ENCODE results near the gene TWF1.
A peak's percentile ranks its signal among the peaks of the same experiment; 100 is the strongest.
"Not testable (repeated sequence)": the region's sequence is repeated elsewhere in the genome, so short reads cannot be mapped to it uniquely, and the experiment has no call there.

TWF1 gene

GRCh38 chr12:43805149-43805859 lies 813 bp downstream of the TWF1 start:
- DNase-seq (ENCODE audit: low spot score) = no peak

- no peak for DNase-seq (ENCODE audit: low spot score)
Measured at GRCh38 chr12:43797561-43798217, 8.4 kb downstream of the TWF1 start.

DNA sequence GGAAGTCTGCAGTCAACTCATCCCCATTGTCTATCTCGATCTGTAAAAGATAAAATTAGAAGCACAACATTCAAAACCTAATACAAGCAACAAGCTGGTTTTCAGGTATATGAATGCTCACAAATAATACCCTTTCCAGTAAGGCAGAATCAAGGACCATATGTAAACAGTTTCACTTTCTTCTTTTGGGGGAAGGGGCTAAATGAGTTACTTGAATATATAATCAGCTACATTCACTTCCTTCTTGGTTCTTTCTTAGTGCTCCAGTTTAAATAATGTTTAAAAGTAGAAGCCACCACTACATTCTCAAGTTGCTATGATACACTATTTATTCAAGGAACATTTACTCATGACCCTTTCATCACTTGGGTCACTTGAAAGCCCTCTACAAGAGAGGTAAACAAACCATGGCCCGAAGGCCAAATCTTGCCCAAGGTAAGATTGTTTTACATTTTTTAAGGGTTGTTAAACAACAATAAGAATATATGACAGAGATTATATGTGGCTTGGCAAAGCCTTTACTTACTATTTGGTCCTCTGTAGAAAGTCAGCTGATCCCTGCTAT lies 10.3 kb downstream of the TWF1 start:
- no peak for DNase-seq (ENCODE audit: low spot score)

DNA sequence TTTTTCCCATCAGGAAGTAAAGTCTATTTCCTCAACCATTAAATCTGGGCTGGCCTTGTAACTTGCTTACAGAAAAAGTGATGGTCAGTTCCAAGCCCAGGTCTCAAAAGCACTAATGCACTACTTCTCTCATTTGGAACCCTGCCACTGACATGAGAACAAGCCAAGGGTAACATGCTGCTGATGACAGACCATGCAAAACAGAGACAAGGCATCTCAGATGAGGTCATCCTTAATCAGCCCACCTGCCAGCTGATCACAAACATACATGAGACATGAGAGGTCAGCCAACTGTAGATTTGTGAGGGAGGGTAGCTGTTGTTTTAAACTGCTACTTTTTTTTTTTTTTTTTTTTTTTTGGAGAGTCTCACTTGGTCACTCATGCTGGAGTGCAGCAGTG lies 16.2 kb downstream of the TWF1 start:
- no peak for DNase-seq (ENCODE audit: low spot score)

- no peak for DNase-seq (ENCODE audit: low spot score)
Measured at GRCh38 chr12:43786899-43787693, 19.0 kb downstream of the TWF1 start.

GRCh38 chr12:43776498-43776897 lies 29.6 kb downstream of the TWF1 start:
- DNase-seq (ENCODE audit: low spot score) = peak; percentile 22

DNA sequence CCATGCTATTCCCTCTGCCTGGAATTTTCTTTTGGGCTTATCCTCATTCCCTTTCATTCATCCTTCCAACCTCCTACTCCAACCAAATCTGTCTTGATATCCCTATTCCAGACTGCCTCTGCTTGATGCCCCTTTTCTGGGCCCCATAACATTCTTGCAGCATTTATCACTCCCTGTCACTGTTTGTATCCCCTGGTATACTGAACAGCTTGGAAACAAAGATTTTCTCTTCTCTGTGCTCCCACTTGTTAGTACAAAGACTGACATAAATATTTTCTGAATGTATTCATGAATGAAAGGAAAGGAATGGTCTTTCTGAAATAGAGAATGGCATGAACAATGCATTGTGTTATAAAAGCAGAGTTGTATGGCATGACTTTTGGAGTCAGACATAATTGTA lies 39.8 kb downstream of the TWF1 start:
- DNase-seq (ENCODE audit: low spot score) = no peak

DNA sequence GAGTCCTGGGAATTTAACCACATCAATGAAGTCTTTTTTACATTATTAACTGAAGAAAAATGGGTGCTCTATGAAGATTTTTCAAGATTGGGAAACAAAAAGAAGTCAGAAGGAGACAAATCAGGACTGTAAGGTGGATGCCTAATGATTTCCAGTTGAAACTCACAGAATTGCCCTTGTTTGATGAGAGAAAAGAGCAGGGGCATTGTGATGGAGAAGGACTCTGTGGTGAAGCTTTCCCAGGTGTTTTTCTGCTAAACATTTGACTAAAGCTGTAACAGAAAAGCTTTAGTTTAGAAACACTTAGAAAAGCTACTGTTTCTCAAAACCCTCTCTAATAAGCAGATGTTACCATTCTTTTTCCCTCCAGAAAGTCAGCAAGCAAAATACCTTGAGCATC lies 41.6 kb downstream of the TWF1 start:
- DNase-seq (ENCODE audit: low spot score) = no peak

DNA sequence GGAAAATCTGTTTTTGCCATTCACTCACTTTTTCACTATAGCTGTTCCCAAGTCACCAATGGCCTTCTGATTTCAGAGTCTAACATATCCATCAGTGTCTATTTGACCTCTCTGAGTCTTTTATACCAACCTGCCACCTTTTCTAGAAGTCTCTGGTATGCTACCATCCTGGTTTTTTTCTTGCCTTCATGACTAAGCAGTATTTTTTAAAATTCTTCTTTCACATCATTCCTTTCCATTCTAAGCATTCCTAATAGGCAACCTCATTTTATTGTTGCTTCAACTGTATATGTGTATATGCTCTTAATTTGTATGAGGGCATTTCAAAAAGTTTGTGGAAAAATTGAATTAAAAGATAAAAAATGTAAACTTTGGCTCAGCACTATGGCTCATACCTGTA lies 42.3 kb downstream of the TWF1 start:
- DNase-seq (ENCODE audit: low spot score) = no peak

DNA sequence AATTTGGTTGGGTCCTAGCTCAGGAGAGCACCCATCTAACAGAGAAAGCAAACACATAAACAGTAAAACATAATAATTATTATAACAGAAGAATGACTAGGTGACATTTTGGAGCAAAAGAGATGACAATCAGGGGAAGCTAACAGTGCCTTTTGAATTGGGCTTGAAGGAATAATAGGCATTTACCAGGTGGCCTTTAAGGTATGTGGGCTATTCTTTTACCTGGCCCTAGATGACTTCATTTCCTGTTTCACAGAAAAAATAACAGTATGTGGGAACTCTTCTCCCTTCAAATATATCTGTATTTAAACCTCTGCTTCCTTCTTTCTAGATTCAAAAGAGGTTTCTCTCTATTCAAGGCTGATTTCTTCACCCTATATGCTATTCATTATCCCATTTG lies 43.5 kb downstream of the TWF1 start:
- DNase-seq (ENCODE audit: low spot score) = no peak

- no peak for DNase-seq (ENCODE audit: low spot score)
Measured at GRCh38 chr12:43761500-43761899, 44.6 kb downstream of the TWF1 start.

- no peak for DNase-seq (ENCODE audit: low spot score)
Measured at GRCh38 chr12:43760396-43760795, 45.7 kb downstream of the TWF1 start.

DNA sequence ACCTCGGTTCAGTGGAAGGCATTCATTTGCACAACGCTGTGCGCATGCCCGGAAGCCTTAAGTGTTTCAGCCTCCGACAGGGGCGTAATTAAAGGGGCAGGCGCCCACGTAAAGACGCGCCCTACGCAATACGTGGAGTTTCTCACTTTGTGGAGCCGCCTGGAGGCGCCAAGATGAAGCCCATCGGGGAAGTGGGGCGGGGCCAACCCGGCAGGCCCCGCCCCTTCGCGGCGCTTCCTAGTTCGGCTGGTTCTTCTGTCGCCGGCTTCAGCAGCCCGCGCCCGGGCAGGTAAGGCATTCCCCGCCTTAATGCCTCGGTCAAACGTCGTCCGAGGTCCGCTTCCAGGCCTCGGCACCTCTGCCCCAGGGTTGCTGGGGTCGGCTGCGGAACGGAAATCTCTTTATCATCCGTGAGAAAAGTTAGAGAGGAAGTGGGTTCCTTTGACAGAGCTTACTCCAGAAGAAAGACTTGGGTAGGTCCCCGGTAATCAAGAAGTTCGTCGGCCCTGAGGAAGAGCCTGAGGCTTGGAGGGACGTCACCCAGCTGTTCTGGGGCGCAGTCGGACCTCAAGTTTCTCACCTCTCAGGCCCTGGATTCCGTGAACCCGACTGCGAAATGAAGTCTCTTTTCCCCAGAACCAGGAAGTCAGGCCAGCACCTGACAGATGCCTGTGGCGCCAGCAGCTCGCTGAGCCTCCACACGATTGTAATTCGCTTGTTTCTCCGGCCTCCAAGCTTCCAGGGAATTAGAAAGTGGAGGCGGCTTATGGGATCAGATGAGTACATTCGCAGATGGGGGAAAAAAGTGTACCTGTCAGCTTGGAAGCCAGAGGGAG lies 47.2 kb downstream of the TWF1 start, which contains the start of the genes IRAK4 and PUS7L:
Gene IRAK4 (plus strand): TSS at position 224 of the 836 bp plus-strand sequence. CDS start 9,161 bp downstream, outside the sequence.
Gene PUS7L (minus strand): TSS at position 63 of the 836 bp plus-strand sequence. CDS start 3,545 bp downstream, outside the sequence.
- DNase-seq (ENCODE audit: low spot score) = peak; percentile 97

DNA sequence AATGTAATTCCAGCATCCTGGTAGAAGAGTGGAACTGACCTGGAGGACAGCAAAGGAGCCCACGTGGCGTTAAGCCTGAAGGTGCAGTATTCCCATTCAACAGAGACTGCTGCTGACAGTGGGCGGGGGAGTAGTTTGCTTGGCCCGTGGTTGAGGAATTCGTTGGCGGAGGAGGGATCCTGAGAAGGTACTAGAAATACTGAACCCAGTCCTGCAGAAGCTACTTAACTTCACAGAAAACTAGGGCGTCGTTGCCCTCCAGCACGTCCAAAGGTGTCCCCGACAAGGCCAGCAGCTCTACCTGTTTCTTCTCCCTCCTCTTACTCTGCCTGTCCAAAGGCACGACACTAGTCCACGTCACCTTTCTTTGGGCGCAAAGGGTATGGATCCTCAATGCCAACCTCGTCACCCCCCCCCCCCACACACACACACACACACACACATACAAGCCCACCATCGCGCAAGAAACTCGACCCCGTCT lies 47.8 kb downstream of the TWF1 start:
- DNase-seq (ENCODE audit: low spot score) = peak; percentile 59

DNA sequence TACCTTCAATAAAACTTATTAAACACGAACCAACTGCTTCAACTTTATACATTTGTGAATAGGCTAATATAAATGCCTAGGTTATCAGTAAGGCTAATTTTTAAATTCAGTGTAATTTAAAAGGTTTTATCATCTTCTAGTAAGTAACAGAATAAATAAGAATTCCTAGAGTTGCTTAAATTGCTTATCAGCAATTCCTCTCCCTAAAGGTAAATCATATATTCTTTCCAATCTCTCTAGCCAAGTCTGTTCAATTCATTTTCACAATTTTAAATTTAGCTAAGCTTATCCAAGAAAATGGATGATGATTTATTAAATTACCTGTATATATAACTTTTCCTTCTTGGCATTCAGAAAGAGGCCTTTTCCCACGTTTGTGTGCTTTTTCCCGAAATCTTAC lies 52.1 kb downstream of the TWF1 start:
- no peak for DNase-seq (ENCODE audit: low spot score)

GRCh38 chr12:43751360-43751759 lies 54.8 kb downstream of the TWF1 start:
- DNase-seq (ENCODE audit: low spot score) = not testable (repeated sequence)

DNA sequence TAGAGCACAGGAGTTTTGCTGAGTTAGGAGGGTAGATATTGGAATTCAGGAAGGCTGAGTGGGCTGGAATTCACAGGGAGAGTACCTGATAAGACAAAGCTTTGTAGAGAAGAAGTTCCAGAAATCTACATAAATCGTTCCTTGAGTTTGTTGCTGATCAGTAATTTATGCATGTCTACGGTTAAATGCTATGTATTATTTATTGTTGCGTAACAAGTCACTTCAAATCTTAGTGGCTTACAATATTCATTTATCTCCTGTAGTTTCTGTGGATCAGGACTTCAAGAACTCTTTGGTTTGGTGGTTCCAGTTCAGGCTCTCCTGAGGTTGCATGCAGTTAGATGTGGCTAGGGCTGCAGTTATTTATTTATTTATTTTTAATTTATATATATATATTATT lies 55.3 kb downstream of the TWF1 start:
- no peak for DNase-seq (ENCODE audit: low spot score)

DNA sequence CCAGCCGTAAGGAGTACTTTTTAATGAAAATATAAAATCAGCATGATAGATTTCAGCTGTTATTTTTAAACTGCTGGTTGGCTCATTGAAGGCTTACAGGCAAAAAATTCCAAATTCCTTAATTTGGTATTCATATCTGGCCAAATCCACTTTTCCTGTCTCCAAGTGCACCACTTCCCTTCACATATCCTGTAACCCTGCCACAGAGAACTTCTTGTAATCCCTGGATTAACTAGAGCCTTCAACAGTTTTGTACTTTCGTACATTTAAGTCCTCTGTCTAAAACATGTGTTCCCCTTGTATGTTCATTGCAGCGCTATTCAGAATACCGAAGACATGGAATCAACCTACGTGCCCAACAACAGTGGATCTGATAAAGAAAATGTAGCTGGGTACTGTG lies 57.1 kb downstream of the TWF1 start:
- DNase-seq (ENCODE audit: low spot score) = no peak

DNA sequence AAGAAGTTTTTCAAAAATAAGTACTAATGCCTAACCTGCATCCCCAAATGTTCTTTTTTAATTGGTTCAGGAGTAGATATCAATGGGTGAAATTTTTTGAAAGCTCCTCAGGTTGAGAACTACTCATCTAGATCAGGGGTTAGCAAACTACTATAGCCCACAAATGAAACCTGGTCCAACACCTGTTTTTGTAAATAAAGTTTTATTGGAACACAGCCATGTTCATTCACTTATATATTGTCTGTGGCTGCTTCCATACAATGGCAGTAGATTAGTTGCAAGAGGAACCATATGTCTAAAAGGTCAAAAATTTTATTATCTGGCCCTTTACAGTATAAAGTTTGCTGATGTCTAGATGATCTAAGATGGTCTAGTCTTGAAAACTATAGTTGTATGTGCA lies 61.3 kb downstream of the TWF1 start:
- no peak for DNase-seq (ENCODE audit: low spot score)
